ENCODE data around the gene ANAPC15.

- TF ChIP-seq FOSL1 (IDR thresholded peaks at IDR 0.05; ENCODE audit: low read depth) (no peak), CTCF (IDR thresholded peaks at IDR 0.05 in 2 of 3, conservative IDR thresholded peaks at IDR 0.05 in 1 of 3; ENCODE audit: borderline replicate concordance in 1 of 3, insufficient read depth in 1 of 3, low read depth in 2 of 3, low read length in 2 of 3) (no peak), POLR2A (IDR thresholded peaks at IDR 0.05; ENCODE audit: borderline replicate concordance, extremely low read depth, insufficient read depth, insufficient read length) (no peak), EZH2phosphoT487 (IDR thresholded peaks at IDR 0.05; ENCODE audit: borderline replicate concordance) (no peak), SP1 (IDR thresholded peaks at IDR 0.05; ENCODE audit: low read depth) (no peak), ZNF274 (IDR thresholded peaks at IDR 0.05; ENCODE audit: low read depth, low read length) (no peak), MAX (IDR thresholded peaks at IDR 0.05) (no peak), RAD21 (IDR thresholded peaks at IDR 0.05; ENCODE audit: low read depth) (no peak), EZH2 (IDR thresholded peaks at IDR 0.05) (no peak), CEBPB (IDR thresholded peaks at IDR 0.05; ENCODE audit: low read depth) (no peak), POLR2AphosphoS5 (IDR thresholded peaks at IDR 0.05; ENCODE audit: low read depth, low read length) (no peak)
Observed at GRCh38 chr11:72136684-72137262, 24.3 kb upstream of the ANAPC15 start.

Data from HCT116 (cell line).